Gastrocnemius medialis (tissue), 4 donors: ENCODE results near the gene ASTN2.

ENCODE experiments used
- CTCF ChIP-seq, 5 experiments: fragments of 450-650 bp in 3 of 5; fragments of 200-600 bp in 2 of 5; sonication (generic) in 2 of 5; IDR thresholded peaks in 4 of 5; conservative IDR thresholded peaks in 1 of 5; 1 replicate in 4 of 5; 2 replicates in 1 of 5; pipeline ENCODE4 v1.5.1; 2016 to 2019; ENCODE audit warnings: antibody characterized with exemption in 5 of 5, mild to moderate bottlenecking in 3 of 5, moderate library complexity in 3 of 5
- POLR2A ChIP-seq, 2 donors: fragments of 450-650 bp; IDR thresholded peaks; one replicate each; pipeline ENCODE4 v1.6.1; 2017; ENCODE audit warnings: antibody characterized with exemption in 2 of 2, mild to moderate bottlenecking in 2 of 2, moderate library complexity in 2 of 2

DNA sequence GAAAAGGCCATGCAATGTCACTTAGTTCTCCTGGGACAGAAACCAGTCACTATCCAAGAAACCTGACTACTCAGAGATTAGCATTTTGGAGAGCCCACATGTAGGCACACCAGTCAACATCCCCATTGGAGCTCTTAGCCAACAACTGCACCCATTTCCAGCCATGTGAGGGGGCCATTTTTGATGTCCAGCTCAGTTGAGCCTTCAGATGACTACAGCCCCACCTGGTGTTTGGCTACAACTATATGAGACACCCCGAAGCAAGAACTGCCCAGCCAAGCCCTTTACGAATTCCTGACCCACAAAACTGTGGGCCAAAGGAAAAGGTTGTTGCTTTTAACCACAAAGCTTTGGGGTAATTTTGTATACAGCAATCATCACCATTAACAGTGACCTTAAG is 300.1 kb downstream of the ASTN2 start:
- TF ChIP-seq CTCF (IDR thresholded peaks at IDR 0.05 in 4 of 5, conservative IDR thresholded peaks at IDR 0.05 in 1 of 5), result no peak
- no peak for TF ChIP-seq POLR2A (IDR thresholded peaks at IDR 0.05)
